Kidney (tissue), 14 donors: ENCODE data around the gene TCF7L2. TPM values are rescaled to one million over a fixed set of nuclear protein-coding genes. Genes with fewer than 3 reads are reported as not detected.

ENCODE experiments used
- DNase-seq, 5 donors: peaks; one replicate each; pipeline ENCODE4 v3.0.0-alpha.2; 2013 to 2020
- FAIRE-seq: peaks from 2 replicates; lab custom pipeline; 2012; peaks lifted over from hg19 to GRCh38; lab: Jason Lieb, UNC
- H3K27ac ChIP-seq, 2 donors: one replicate each; pipeline ENCODE4 v1.7.0; 2013; ENCODE audit warnings: low read depth in 2 of 2, low read length in 2 of 2, inconsistent platforms in 1 of 2
- H3K27me3 ChIP-seq: one replicate; pipeline ENCODE4 v1.7.1; 2013; ENCODE audit warnings: low read length, inconsistent platforms; ENCODE audit not compliant: control insufficient read depth, insufficient read depth
- H3K36me3 ChIP-seq, 3 donors: one replicate each; pipeline versions ENCODE4 v1.7.0 to v1.7.1; 2013; ENCODE audit warnings: low read length in 3 of 3, control low read depth in 1 of 3, inconsistent platforms in 1 of 3; ENCODE audit not compliant: insufficient read depth in 3 of 3, control insufficient read depth in 2 of 3
- H3K4me1 ChIP-seq, 3 donors: one replicate each; pipeline versions ENCODE4 v1.7.0 to v1.7.1; 2013; ENCODE audit warnings: low read length in 3 of 3, inconsistent platforms in 1 of 3, low read depth in 1 of 3; ENCODE audit not compliant: control insufficient read depth in 2 of 3, insufficient read depth in 2 of 3
- H3K4me3 ChIP-seq, 3 donors: one replicate each; pipeline versions ENCODE4 v1.7.0 to v1.8.1; 2013; ENCODE audit warnings: low read length in 3 of 3, control low read depth in 1 of 3, inconsistent platforms in 1 of 3
- H3K9ac ChIP-seq, 3 donors: one replicate each; pipeline versions ENCODE4 v1.7.0 to v1.7.1; 2013; ENCODE audit warnings: low read length in 3 of 3, control low read depth in 1 of 3, inconsistent platforms in 1 of 3
- H3K9me3 ChIP-seq, 3 donors: one replicate each; pipeline versions ENCODE4 v1.7.0 to v1.7.1; 2013; ENCODE audit warnings: low read length in 3 of 3, control low read depth in 1 of 3, inconsistent platforms in 1 of 3; ENCODE audit not compliant: control insufficient read depth in 2 of 3, insufficient read depth in 1 of 3
- intact Hi-C: fragments of 100-400 bp; cut with DNase I; formaldehyde crosslinking; loops from one replicate; pipeline ENCODE4 v1.11.1; 2022
- polyA plus RNA-seq: library from polyadenylated mRNA; stranded (reverse); fragments of 350-450 nt; fragmentation: Illumina TruSeq; extraction: RNeasy Lipid Tissue Mini Kit (QIAGEN cat#74804); gene quantifications from one replicate; pipeline ENCODE4 v1.2.3, GENCODE V29; 2014; ENCODE audit warnings: low read depth, low replicate concordance; ENCODE audit not compliant: insufficient read depth
- total RNA-seq: library from RNA; stranded (reverse); fragmentation: NEBNext Ultra II Directional; extraction: Animal tissue kit (Norgen Biotek cat#: 25700); gene quantifications from one replicate; pipeline ENCODE4 v1.2.1, GENCODE V29; 2021
- TF ChIP-seq, protein P1 (sequence below): IDR thresholded peaks from 3 replicates; pipeline ENCODE4 v1.5.1; 2012; ENCODE audit warnings: mild to moderate bottlenecking, moderate library complexity, borderline replicate concordance; ENCODE audit not compliant: insufficient read depth; ENCODE audit errors: extremely low read depth
- donor health status: control.
- donor health status: control.
- donor health status: control.
- donor health status: control.
- donor health status: control.
- donor health status: DM: yes; HTN: yes; CAD: no.
- donor health status: Normal renal cell carcinoma (clear cell type).

TCF7L2 gene
- total and polyA plus RNA-seq, 2 donors from 2014 or later: 6.5 to 32.4 TPM

GRCh38 chr10:113023017-113023416 is 73.0 kb downstream of the TCF7L2 start:
- FAIRE-seq (no peak), DNase-seq (no peak)
- H3K4me1 ChIP-seq: peaks cover 0 to 55% (median 35%) of the 10 kb centered on the region in 3 donors
- no peaks in the 10 kb centered on the region for H3K27me3 ChIP-seq
- intact Hi-C loops: no loop called here
- no peak overlapping the region for H3K9ac ChIP-seq
- H3K4me3 ChIP-seq: no peak overlapping the region
- H3K27ac ChIP-seq: no peak overlapping the region
- TF ChIP-seq, protein P1, sequence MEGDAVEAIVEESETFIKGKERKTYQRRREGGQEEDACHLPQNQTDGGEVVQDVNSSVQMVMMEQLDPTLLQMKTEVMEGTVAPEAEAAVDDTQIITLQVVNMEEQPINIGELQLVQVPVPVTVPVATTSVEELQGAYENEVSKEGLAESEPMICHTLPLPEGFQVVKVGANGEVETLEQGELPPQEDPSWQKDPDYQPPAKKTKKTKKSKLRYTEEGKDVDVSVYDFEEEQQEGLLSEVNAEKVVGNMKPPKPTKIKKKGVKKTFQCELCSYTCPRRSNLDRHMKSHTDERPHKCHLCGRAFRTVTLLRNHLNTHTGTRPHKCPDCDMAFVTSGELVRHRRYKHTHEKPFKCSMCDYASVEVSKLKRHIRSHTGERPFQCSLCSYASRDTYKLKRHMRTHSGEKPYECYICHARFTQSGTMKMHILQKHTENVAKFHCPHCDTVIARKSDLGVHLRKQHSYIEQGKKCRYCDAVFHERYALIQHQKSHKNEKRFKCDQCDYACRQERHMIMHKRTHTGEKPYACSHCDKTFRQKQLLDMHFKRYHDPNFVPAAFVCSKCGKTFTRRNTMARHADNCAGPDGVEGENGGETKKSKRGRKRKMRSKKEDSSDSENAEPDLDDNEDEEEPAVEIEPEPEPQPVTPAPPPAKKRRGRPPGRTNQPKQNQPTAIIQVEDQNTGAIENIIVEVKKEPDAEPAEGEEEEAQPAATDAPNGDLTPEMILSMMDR: no peak
- H3K9me3 ChIP-seq: no peaks in the 10 kb centered on the region
- no peaks in the 10 kb centered on the region for H3K36me3 ChIP-seq

GRCh38 chr10:113024930-113025329 is 74.9 kb downstream of the TCF7L2 start:
- Histone ChIP-seq H3K4me3 (no peak overlapping the region), H3K27ac (no peak overlapping the region), H3K9ac (no peak overlapping the region), H3K9me3 (no peaks in the 10 kb centered on the region), H3K4me1 (peaks cover 0 to 46% (median 26%) of the 10 kb centered on the region in 3 donors), H3K36me3 (no peaks in the 10 kb centered on the region), H3K27me3 (no peaks in the 10 kb centered on the region)
- TF ChIP-seq, protein P1: no peak
- FAIRE-seq (no peak), DNase-seq (no peak)
- intact Hi-C loops: no loop called here

GRCh38 chr10:113025487-113025886 is 75.4 kb downstream of the TCF7L2 start:
- TF ChIP-seq, protein P1: no peak
- intact Hi-C loops: no loop called here
- H3K27me3 ChIP-seq: no peaks in the 10 kb centered on the region
- H3K9ac ChIP-seq: no peak overlapping the region
- no peak overlapping the region for H3K27ac ChIP-seq
- H3K4me1 ChIP-seq: peaks cover 0 to 44% (median 21%) of the 10 kb centered on the region in 3 donors
- H3K36me3 ChIP-seq: no peaks in the 10 kb centered on the region
- FAIRE-seq (no peak), DNase-seq (no peak)
- H3K4me3 ChIP-seq: no peak overlapping the region
- H3K9me3 ChIP-seq: no peaks in the 10 kb centered on the region

DNA sequence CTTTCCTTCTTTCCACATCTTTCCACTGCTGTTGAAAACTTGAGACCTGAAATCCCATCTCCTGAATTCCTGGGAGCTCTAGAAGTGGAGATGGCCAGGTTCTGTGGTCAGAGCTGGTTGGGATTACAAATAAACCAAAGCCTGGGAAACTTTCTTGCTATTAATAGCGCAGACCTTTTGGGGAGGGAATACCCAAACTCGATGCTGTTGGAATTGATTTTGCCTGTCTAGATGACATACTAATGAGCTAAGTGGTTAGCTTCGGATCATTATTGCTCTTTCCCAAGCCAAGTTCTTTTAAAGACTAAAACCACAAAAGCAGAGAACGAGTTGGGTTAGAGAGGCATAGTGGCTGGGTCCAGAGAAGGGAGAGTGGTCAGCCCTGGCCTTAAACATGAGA is 76.6 kb downstream of the TCF7L2 start:
- Histone ChIP-seq H3K4me3 (no peak overlapping the region), H3K36me3 (no peaks in the 10 kb centered on the region), H3K9ac (no peak overlapping the region), H3K9me3 (no peaks in the 10 kb centered on the region), H3K27ac (no peak overlapping the region), H3K4me1 (peaks cover 0 to 32% (median 15%) of the 10 kb centered on the region in 3 donors), H3K27me3 (no peaks in the 10 kb centered on the region)
- TF ChIP-seq, protein P1: no peak
- no peak for DNase-seq
- intact Hi-C loops: no loop called here
- no peak for FAIRE-seq
